Kidney (tissue), 14 donors: ENCODE data around the gene EIF4ENIF1. TPM values are rescaled to one million over a fixed set of nuclear protein-coding genes. Genes with fewer than 3 reads are reported as not detected.
"Not testable (repeated sequence)": the region's sequence is repeated elsewhere in the genome, so short reads cannot be mapped to it uniquely, and the experiment has no call there.

ENCODE experiments used
- DNase-seq, 5 donors: peaks; one replicate each; pipeline ENCODE4 v3.0.0-alpha.2; 2013 to 2020
- FAIRE-seq: peaks from 2 replicates; lab custom pipeline; 2012; peaks lifted over from hg19 to GRCh38; lab: Jason Lieb, UNC
- H3K27ac ChIP-seq, 2 donors: one replicate each; pipeline ENCODE4 v1.7.0; 2013; ENCODE audit warnings: low read depth in 2 of 2, low read length in 2 of 2, inconsistent platforms in 1 of 2
- H3K27me3 ChIP-seq: one replicate; pipeline ENCODE4 v1.7.1; 2013; ENCODE audit warnings: low read length, inconsistent platforms; ENCODE audit not compliant: control insufficient read depth, insufficient read depth
- H3K36me3 ChIP-seq, 3 donors: one replicate each; pipeline versions ENCODE4 v1.7.0 to v1.7.1; 2013; ENCODE audit warnings: low read length in 3 of 3, control low read depth in 1 of 3, inconsistent platforms in 1 of 3; ENCODE audit not compliant: insufficient read depth in 3 of 3, control insufficient read depth in 2 of 3
- H3K4me1 ChIP-seq, 3 donors: one replicate each; pipeline versions ENCODE4 v1.7.0 to v1.7.1; 2013; ENCODE audit warnings: low read length in 3 of 3, inconsistent platforms in 1 of 3, low read depth in 1 of 3; ENCODE audit not compliant: control insufficient read depth in 2 of 3, insufficient read depth in 2 of 3
- H3K4me3 ChIP-seq, 3 donors: one replicate each; pipeline versions ENCODE4 v1.7.0 to v1.8.1; 2013; ENCODE audit warnings: low read length in 3 of 3, control low read depth in 1 of 3, inconsistent platforms in 1 of 3
- H3K9ac ChIP-seq, 3 donors: one replicate each; pipeline versions ENCODE4 v1.7.0 to v1.7.1; 2013; ENCODE audit warnings: low read length in 3 of 3, control low read depth in 1 of 3, inconsistent platforms in 1 of 3
- H3K9me3 ChIP-seq, 3 donors: one replicate each; pipeline versions ENCODE4 v1.7.0 to v1.7.1; 2013; ENCODE audit warnings: low read length in 3 of 3, control low read depth in 1 of 3, inconsistent platforms in 1 of 3; ENCODE audit not compliant: control insufficient read depth in 2 of 3, insufficient read depth in 1 of 3
- CTCF ChIP-seq: IDR thresholded peaks from 3 replicates; pipeline ENCODE4 v1.5.1; 2012; ENCODE audit warnings: mild to moderate bottlenecking, moderate library complexity, borderline replicate concordance; ENCODE audit not compliant: insufficient read depth; ENCODE audit errors: extremely low read depth
- intact Hi-C: fragments of 100-400 bp; cut with DNase I; formaldehyde crosslinking; loops from one replicate; pipeline ENCODE4 v1.11.1; 2022
- polyA plus RNA-seq: library from polyadenylated mRNA; stranded (reverse); fragments of 350-450 nt; fragmentation: Illumina TruSeq; extraction: RNeasy Lipid Tissue Mini Kit (QIAGEN cat#74804); gene quantifications from one replicate; pipeline ENCODE4 v1.2.3, GENCODE V29; 2014; ENCODE audit warnings: low read depth, low replicate concordance; ENCODE audit not compliant: insufficient read depth
- total RNA-seq: library from RNA; stranded (reverse); fragmentation: NEBNext Ultra II Directional; extraction: Animal tissue kit (Norgen Biotek cat#: 25700); gene quantifications from one replicate; pipeline ENCODE4 v1.2.1, GENCODE V29; 2021
- donor health status: control.
- donor health status: control.
- donor health status: control.
- donor health status: control.
- donor health status: control.
- donor health status: DM: yes; HTN: yes; CAD: no.
- donor health status: Normal renal cell carcinoma (clear cell type).

Gene EIF4ENIF1
- total and polyA plus RNA-seq, 2 donors from 2014 or later: 13.8 to 39.1 TPM

- Histone ChIP-seq H3K9ac (no peak overlapping the region), H3K9me3 (no peaks in the 10 kb centered on the region), H3K27ac (no peak overlapping the region), H3K4me3 (no peak overlapping the region), H3K27me3 (no peaks in the 10 kb centered on the region), H3K36me3 (peaks cover 0 to 11% (median 4%) of the 10 kb centered on the region in 3 donors), H3K4me1 (peaks cover 0 to 13% (median 9%) of the 10 kb centered on the region in 3 donors)
- no peak for FAIRE-seq
- TF ChIP-seq CTCF: no peak
- intact Hi-C loops: no loop called here
- no peak for DNase-seq
Measured at GRCh38 chr22:31486951-31487350, 2.7 kb downstream of the EIF4ENIF1 start.

- intact Hi-C loops, H3K27ac ChIP-seq, H3K27me3 ChIP-seq, H3K4me3 ChIP-seq, H3K9me3 ChIP-seq, DNase-seq, FAIRE-seq, H3K9ac ChIP-seq: not testable (repeated sequence)
- Histone ChIP-seq H3K36me3 (peaks cover 4 to 17% (median 9%) of the 10 kb centered on the region in 3 donors), H3K4me1 (peaks cover 0 to 13% (median 9%) of the 10 kb centered on the region in 3 donors)
Measured at GRCh38 chr22:31486369-31486768, 3.3 kb downstream of the EIF4ENIF1 start.

DNA sequence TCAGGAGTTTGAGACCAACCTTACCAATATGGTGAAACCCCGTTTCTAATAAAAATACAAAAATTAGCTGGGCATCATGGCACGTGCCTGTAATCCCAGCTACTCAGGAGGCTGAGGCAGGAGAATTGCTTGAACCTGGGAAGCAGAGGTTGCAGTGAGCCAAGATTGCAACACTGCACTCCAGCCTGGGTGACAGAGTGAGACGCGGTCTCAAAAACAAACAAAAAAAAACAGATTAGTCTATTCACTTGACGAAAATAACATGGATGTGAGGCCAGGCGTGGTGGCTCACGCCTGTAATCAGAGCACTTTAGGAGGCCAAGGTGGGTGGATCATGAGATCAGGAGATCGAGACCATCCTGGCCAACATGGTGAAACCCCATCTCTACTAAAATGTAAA lies 7.2 kb downstream of the EIF4ENIF1 start:
- intact Hi-C loops, H3K9ac ChIP-seq, FAIRE-seq, H3K27ac ChIP-seq, H3K4me3 ChIP-seq, H3K27me3 ChIP-seq, H3K9me3 ChIP-seq, H3K4me1 ChIP-seq, DNase-seq: not testable (repeated sequence)
- peaks cover 5 to 32% (median 20%) of the 10 kb centered on the region in 3 donors for H3K36me3 ChIP-seq

DNA sequence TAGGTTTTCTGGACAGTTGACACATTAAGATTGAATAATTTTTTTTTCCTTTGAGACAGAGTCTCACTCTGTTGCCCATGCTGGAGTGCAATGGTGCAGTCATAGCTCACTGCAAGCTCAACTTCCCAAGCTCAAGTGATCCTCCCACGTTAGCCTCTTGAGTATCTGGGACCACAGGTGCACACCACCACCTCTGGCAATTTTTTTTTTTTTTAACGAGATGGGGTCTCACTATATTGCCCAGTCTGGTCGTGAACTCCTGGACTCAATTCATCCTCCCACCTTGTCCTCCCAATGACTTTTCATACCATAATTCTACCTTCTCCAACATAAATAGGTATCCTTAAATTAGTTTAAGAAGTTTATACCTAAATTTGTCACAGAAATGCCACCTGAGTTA lies 8.5 kb downstream of the EIF4ENIF1 start:
- intact Hi-C loops: no loop called here
- DNase-seq: no peak
- H3K36me3 ChIP-seq: peaks cover 6 to 34% (median 21%) of the 10 kb centered on the region in 3 donors
- H3K9me3 ChIP-seq: no peaks in the 10 kb centered on the region
- H3K9ac ChIP-seq: no peak overlapping the region
- H3K4me1 ChIP-seq: no peaks in the 10 kb centered on the region
- no peak overlapping the region for H3K27ac ChIP-seq
- FAIRE-seq: no peak
- no peaks in the 10 kb centered on the region for H3K27me3 ChIP-seq
- no peak overlapping the region for H3K4me3 ChIP-seq
- no peak for TF ChIP-seq CTCF
